Measurements from ENCODE around the gene COPZ1.

COPZ1 gene

DNA sequence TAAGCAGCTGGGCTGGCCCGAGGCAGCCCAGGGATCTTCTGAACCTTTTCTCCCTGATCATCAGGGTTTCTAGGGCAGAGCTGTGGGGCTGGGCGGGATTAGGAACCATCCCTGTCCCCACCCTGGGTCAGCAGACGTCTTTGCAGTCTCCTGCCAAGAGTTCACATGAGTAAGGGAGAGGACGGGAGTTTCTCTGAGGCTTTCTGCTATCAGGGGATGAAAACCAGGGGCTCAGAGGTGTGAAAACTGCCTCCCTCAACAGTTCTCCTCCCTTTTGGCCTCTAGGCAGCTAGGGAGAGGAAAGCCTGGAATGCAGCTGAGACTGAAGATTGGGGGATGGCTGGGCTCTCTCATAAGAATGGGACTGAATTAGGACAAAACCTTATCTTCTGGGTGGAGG, 51.7 kb downstream of the COPZ1 start:
- FAIRE-seq: no peak

GRCh38 chr12:54377007-54377406, 52.1 kb downstream of the COPZ1 start:
- FAIRE-seq (no peak), DNase-seq (ENCODE audit: low spot score) (no peak)

More for the DNA sequence above, 51.7 kb downstream of the COPZ1 start:
- DNase-seq (ENCODE audit: low spot score): no peak

GRCh38 chr12:54377797-54378515, 53.0 kb downstream of the COPZ1 start:
- DNase-seq (ENCODE audit: low spot score) (no peak), FAIRE-seq (no peak)

DNA sequence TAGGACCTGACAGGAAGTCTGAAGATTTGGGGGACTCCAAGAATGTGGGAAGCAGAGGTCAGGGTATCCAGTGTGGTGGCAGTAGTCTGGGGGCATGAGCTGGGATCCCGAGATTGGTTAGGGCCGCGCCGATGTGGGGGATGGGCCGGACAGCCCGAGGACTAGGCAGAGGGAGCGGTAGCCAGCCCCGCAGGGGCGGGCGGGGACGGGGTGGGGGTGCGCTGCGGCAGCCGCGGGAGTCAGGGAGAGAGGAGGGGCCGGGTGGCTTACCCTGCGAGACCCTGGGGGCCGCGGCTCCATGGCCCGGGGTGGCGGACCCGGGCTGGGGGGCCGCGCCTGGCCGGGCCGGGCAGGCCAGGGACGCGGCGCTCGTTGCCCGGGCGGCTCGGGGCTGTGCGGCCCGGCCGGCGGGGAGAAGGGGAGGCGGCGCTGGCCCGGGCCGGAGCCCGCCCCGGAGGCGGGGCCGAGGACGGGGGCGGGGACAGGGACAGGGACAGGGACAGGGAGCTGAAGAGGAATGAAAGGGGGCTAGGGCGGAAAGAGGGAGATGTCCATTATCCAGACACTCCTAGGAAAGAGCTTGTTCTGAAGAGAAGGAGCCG, 54.0 kb downstream of the COPZ1 start:
- FAIRE-seq (no peak), DNase-seq (ENCODE audit: low spot score) (peak; percentile 5)

GRCh38 chr12:54379398-54380201, 54.7 kb downstream of the COPZ1 start:
- DNase-seq (ENCODE audit: low spot score): peak; percentile 65
- FAIRE-seq: no peak

GRCh38 chr12:54381136-54381535, 56.2 kb downstream of the COPZ1 start:
- no peak for DNase-seq (ENCODE audit: low spot score)
- no peak for FAIRE-seq

DNA sequence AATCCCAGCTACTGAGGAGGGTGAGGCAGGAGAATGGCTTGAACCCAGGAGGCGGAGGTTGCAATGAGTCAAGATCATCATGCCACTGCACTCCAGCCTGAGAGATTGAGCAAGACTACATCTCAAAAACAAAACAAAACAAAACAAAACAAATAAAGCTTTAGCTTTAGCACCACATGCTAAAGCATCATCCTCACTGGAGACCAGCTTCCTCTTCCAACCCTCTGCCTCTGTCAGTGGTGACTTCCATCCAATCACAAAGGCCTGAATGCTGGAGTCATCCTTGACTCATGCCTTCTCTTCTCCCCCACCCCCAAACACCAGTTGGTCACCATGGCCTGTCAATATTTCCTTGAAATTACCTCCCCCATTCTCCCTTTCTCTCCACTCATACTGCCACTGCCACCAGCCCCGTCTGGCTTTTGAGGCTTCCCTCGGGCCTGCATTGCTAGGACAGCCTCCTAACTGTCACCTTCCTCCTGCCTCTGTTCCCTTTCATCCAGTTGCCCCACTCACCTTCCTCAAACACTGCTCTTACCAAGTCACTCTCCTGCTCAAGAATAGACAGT, 58.2 kb downstream of the COPZ1 start:
- FAIRE-seq (no peak), DNase-seq (ENCODE audit: low spot score) (peak; percentile 71)

DNA sequence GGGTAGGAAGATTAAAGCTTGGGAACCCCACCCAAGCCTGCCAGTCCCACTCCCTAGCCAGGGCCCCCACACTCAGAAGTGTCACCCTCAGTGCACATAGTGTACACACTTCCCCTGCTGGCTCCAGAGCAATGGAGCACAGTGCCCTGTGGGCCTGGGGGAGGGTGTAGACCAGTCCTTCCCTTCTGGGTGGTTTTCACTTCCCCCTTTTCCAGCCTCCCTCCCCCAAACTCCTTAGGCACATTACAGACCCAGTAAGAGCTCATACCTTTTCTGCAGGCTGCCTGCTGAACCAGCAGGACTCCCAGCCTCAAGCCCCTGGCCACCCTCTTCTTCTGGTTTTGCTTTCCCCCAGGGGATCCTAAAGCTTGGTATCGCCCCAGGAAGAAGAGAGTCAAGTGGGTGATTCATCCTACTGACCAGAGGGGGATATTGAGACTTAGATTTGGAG, 59.7 kb downstream of the COPZ1 start, which contains the start of gene ZNF385A:
TSS of gene ZNF385A (minus strand) at position 143 of the 451 bp plus-strand sequence. CDS start 219 bp downstream, outside the sequence.
- FAIRE-seq (no peak), DNase-seq (ENCODE audit: low spot score) (no peak)

DNA sequence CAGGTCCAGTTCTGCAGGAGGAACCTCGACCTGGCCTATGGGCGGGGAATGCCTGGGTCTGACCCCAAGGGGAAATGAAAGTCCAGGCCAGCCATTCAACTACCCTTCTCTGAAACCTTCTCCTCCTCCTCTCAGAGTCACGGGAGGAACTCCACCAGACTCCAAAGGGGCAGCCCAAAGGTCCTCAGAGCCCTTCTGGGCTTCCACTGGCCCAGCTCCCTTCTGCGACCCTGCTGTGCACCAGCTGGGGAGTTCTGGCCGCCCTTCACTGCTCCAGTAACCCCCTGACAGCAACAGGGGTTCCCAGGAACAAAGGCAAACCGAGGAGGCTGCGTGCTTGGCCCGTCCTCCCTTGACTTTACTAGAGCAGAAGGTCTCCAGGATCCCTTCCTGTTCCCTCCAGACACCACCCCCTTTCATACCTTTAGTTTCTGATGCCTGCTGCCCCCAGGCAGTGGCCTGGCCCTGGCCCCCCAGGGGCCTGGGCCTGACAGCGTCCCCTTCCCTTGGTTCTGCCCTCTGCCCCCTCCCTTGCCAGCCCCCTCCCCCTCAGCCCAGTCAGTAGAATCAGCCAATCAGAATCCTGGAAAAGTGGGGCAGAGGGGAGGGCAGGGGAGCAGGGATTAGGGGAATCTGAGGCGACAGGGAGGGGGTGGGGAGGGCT, 60.5 kb downstream of the COPZ1 start:
- no peak for DNase-seq (ENCODE audit: low spot score)
- FAIRE-seq: no peak

DNA sequence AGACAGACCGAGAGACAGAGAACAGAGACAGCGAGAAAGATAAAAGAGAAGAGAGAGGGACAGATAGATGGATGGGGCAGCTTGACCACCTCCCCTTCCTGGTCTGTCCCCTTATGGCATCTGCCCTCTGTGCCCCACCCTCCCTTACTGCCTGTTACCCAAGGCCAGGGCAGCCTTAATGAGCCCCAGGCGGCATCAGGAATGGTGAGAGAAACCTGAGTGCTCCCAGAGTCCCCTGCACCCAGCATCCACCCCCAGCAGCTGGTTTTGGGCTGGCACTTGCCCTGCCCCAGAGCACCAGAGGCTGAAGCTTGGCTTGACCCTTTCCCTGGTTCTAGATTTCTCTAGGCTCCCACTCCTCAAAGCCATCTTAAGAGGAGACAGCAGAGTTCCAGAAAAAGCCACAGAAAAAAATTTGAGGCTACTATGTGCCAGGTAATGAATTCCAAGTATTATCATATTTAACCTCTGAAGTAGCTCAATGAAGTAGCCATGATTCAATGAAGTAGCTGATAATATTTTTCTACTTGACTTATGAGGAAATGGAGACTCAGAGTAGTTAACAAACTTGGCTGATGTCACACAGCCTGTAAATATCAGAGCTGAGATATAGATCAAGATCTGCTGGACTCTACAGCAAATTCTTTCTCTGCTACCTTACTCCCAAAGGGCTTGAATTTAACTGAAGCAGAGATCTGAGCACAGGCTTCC, 61.6 kb downstream of the COPZ1 start:
- no peak for DNase-seq (ENCODE audit: low spot score)
- no peak for FAIRE-seq

DNA sequence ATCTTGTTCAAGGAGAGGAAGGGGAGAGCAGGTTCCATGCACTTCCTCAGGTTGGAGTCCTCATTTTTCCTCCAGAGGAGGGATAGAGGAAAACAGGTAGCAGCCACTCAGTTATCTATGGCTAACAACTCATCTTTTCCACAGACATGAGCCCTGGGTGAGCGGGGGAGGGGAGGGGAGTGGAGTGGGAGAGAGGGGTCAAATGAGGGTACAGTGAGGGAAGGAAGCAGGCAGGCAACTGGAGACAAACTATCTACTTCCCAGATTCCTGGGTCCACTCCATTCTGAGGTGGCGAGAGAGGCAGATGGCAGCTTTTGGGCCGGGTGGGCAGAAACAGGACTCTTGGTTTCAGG, 62.2 kb downstream of the COPZ1 start:
- FAIRE-seq (no peak), DNase-seq (ENCODE audit: low spot score) (no peak)

DNA sequence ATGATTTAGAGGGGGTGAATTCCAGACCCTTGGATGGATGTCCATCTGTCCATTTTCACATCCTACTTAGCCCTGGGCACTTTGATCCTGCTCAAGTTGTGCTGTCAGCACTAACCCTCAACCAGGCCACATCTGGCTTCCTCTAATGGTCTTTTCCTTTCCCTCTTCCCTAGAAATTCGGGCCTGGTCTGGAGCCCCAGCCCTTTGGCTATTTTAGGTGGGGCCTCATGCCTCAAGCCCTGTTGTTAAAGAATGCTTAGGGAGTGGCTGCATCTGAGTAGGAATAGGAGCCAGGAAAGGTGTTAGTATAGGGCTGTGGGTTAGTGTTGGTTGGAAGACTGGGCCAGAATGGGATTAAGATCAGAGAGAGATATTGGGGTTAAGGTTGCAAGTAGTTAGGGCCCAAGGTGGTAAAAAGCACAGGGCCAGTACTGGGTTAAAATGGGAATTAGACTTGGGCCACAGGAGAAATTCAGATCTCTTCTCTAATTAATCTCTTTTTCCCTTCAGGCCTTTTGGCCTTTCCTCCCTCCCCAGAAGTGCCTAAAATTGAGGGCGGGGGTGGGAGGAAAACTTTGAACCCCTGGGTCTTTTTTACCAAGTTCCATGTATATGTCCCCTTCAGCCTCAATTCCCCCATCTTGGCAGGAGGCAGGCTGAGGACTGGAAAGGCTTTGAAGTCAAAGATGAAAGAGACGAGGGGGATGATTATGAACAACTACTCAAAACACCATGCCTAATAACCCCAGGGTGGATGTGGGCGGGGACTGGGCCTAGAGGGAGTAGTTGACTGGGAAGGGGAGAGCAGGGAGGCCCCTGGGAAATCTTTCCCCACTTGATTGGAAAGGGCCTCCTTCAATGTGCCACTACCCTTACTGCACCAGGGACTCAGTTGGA, 63.6 kb downstream of the COPZ1 start:
- FAIRE-seq (no peak), DNase-seq (ENCODE audit: low spot score) (no peak)

DNA sequence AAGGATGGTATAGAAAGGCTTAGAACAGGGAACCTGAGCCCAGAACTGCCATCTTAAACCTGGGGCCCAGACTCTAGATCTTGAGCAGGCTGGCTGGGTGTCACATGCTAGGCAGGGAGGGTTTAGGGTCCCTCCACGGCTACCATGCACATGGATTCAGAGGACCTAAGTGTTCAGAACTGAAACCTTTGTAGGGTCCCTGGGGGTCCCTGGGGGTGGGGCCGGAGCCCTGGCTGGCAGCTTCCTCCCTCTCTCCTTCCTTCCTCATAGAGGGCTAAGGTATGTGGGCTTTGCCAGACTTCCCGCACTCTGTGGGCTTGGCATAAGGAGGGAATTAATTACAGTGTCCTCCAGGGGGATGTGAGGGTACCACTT, 64.2 kb downstream of the COPZ1 start:
- FAIRE-seq (no peak), DNase-seq (ENCODE audit: low spot score) (no peak)

- DNase-seq (ENCODE audit: low spot score): no peak
Observed at GRCh38 chr12:54389607-54390175, 64.8 kb downstream of the COPZ1 start.

GRCh38 chr12:54390176-54390667, 65.3 kb downstream of the COPZ1 start:
- DNase-seq (ENCODE audit: low spot score) (no peak), FAIRE-seq (no peak)

More at GRCh38 chr12:54389607-54390175, 64.8 kb downstream of the COPZ1 start:
- no peak for FAIRE-seq

- DNase-seq (ENCODE audit: low spot score) (no peak), FAIRE-seq (no peak)
Observed at GRCh38 chr12:54390668-54391551, 66.0 kb downstream of the COPZ1 start.

GRCh38 chr12:54392485-54393206, 67.7 kb downstream of the COPZ1 start:
- FAIRE-seq (no peak), DNase-seq (ENCODE audit: low spot score) (no peak)
